ENCODE data around the gene PRR12. TPM values are rescaled to one million over a fixed set of nuclear protein-coding genes. Genes with fewer than 3 reads are reported as not detected.

The PRR12 gene
- total RNA-seq, 1 donor from 2014 or later: 32.0 TPM

GRCh38 chr19:49592486-49593232, 1.7 kb downstream of the PRR12 start:
- DNase-seq (no peak), ATAC-seq (no peak)
- Histone ChIP-seq H3K4me1 (peaks cover 19% of the 10 kb centered on the region), H3K27me3 (ENCODE audit: low read depth) (no peaks in the 10 kb centered on the region), H3K27ac (peak overlapping the region; percentile 89), H3K36me3 (peaks cover 37% of the 10 kb centered on the region), H3K4me3 (peak overlapping the region; percentile 72), H3K9me3 (no peaks in the 10 kb centered on the region)
- intact Hi-C loops (cut with DNase I): no loop called here
- TF ChIP-seq CTCF (IDR thresholded peaks at IDR 0.05): no peak

GRCh38 chr19:49593233-49594113, 2.5 kb downstream of the PRR12 start:
- no peak for TF ChIP-seq CTCF (IDR thresholded peaks at IDR 0.05)
- intact Hi-C loops (cut with DNase I): no loop called here
- Histone ChIP-seq H3K9me3 (no peaks in the 10 kb centered on the region), H3K27ac (peak overlapping the region; percentile 53), H3K4me3 (peak overlapping the region; percentile 72), H3K4me1 (peaks cover 19% of the 10 kb centered on the region), H3K27me3 (ENCODE audit: low read depth) (no peaks in the 10 kb centered on the region), H3K36me3 (peaks cover 46% of the 10 kb centered on the region)
- peak; percentile 75 to 77 for ATAC-seq
- peak; percentile 94 for DNase-seq

GRCh38 chr19:49594157-49594992, 3.4 kb downstream of the PRR12 start:
- TF ChIP-seq CTCF (IDR thresholded peaks at IDR 0.05): no peak
- no peak overlapping the region for H3K4me3 ChIP-seq
- peak overlapping the region; percentile 46 for H3K27ac ChIP-seq
- H3K9me3 ChIP-seq: no peaks in the 10 kb centered on the region
- intact Hi-C loops (cut with DNase I): no loop called here
- no peaks in the 10 kb centered on the region for H3K27me3 ChIP-seq (ENCODE audit: low read depth)
- ATAC-seq (no peak), DNase-seq (no peak)
- H3K4me1 ChIP-seq: peaks cover 19% of the 10 kb centered on the region
- H3K36me3 ChIP-seq: peaks cover 55% of the 10 kb centered on the region

GRCh38 chr19:49594993-49595818, 4.2 kb downstream of the PRR12 start:
- no peaks in the 10 kb centered on the region for H3K27me3 ChIP-seq (ENCODE audit: low read depth)

More at GRCh38 chr19:49594993-49595818, 4.2 kb downstream of the PRR12 start:
- ATAC-seq (no peak), DNase-seq (no peak)
- H3K36me3 ChIP-seq: peaks cover 63% of the 10 kb centered on the region
- no peak overlapping the region for H3K4me3 ChIP-seq
- intact Hi-C loops (cut with DNase I): no loop called here
- no peak overlapping the region for H3K27ac ChIP-seq
- TF ChIP-seq CTCF (IDR thresholded peaks at IDR 0.05): no peak
- H3K4me1 ChIP-seq: peaks cover 19% of the 10 kb centered on the region
- no peaks in the 10 kb centered on the region for H3K9me3 ChIP-seq
